HepG2 (cell line): ENCODE results near the gene ZNF322. TPM values are rescaled to one million over a fixed set of nuclear protein-coding genes. Genes with fewer than 3 reads are reported as not detected.

Experiments used
- FOXO4 ChIP-seq: sonication (generic); formaldehyde crosslinking; conservative IDR thresholded peaks from 2 replicates; pipeline ENCODE4 v1.8.1; 2023; ENCODE audit warnings: missing genetic modification reagents
- HMGXB4 ChIP-seq, 2 experiments: sonication (generic) in 1 of 2; formaldehyde crosslinking in 1 of 2; IDR thresholded peaks; 2 replicates each; pipeline versions ENCODE4 v1.4.0 to v1.6.1; 2018 to 2020; ENCODE audit warnings: missing genetic modification reagents in 2 of 2, borderline replicate concordance in 1 of 2, low read depth in 1 of 2, mild to moderate bottlenecking in 1 of 2, missing biosample characterization in 1 of 2
- HNRNPUL1 ChIP-seq: fragments of 200-400 bp; formaldehyde crosslinking; IDR thresholded peaks from 2 replicates; pipeline ENCODE4 v1.6.1; 2017; ENCODE audit warnings: low read depth, mild to moderate bottlenecking, low read length, moderate library complexity
- MNT ChIP-seq: fragments of 450-650 bp; IDR thresholded peaks from 2 replicates; pipeline ENCODE4 v1.6.1; 2016
- MTF2 ChIP-seq: sonication (generic); formaldehyde crosslinking; IDR thresholded peaks from 2 replicates; pipeline ENCODE4 v1.5.0; 2020; ENCODE audit warnings: missing genetic modification reagents, borderline replicate concordance
- NFE2L1 ChIP-seq: sonication (generic); formaldehyde crosslinking; IDR thresholded peaks from 2 replicates; pipeline ENCODE4 v1.4.0; 2020; ENCODE audit warnings: missing genetic modification reagents, mild to moderate bottlenecking, borderline replicate concordance
- NR1H2 ChIP-seq: sonication (generic); formaldehyde crosslinking; IDR thresholded peaks from 2 replicates; pipeline ENCODE4 v1.8.1; 2022; ENCODE audit warnings: low read depth, missing genetic modification reagents, borderline replicate concordance
- PRMT3 ChIP-seq: sonication (generic); formaldehyde crosslinking; IDR thresholded peaks from 2 replicates; pipeline ENCODE4 v1.8.1; 2022; ENCODE audit warnings: low read depth, mild to moderate bottlenecking, moderate library complexity, missing genetic modification reagents, borderline replicate concordance
- STAG1 ChIP-seq: sonication (generic); formaldehyde crosslinking; IDR thresholded peaks from 2 replicates; pipeline ENCODE4 v1.4.0; 2020; ENCODE audit warnings: missing genetic modification reagents
- ZFAT ChIP-seq: sonication (generic); formaldehyde crosslinking; conservative IDR thresholded peaks from 2 replicates; pipeline ENCODE4 v1.8.1; 2023; ENCODE audit warnings: missing genetic modification reagents, inconsistent platforms
- ZGPAT ChIP-seq: IDR thresholded peaks from 2 replicates; pipeline ENCODE4 v1.6.1; 2016; ENCODE audit warnings: mild to moderate bottlenecking
- ZNF136 ChIP-seq: sonication (generic); formaldehyde crosslinking; IDR thresholded peaks from 2 replicates; pipeline ENCODE4 v1.8.1; 2022; ENCODE audit warnings: low read depth, mild to moderate bottlenecking, moderate library complexity, missing genetic modification reagents
- ZNF18 ChIP-seq: sonication (generic); formaldehyde crosslinking; IDR thresholded peaks from 2 replicates; pipeline ENCODE4 v1.8.0; 2022; ENCODE audit warnings: mild to moderate bottlenecking, missing genetic modification reagents; ENCODE audit not compliant: insufficient replicate concordance
- ZNF24 ChIP-seq: fragments of 450-650 bp; IDR thresholded peaks from 2 replicates; pipeline ENCODE4 v1.6.1; 2017; ENCODE audit warnings: antibody characterized with exemption, mild to moderate bottlenecking
- ZNF800 ChIP-seq: sonication (generic); formaldehyde crosslinking; IDR thresholded peaks from 2 replicates; pipeline ENCODE4 v1.4.0; 2020; ENCODE audit warnings: missing genetic modification reagents
- ZSCAN30 ChIP-seq: sonication (generic); formaldehyde crosslinking; IDR thresholded peaks from 2 replicates; pipeline ENCODE4 v1.5.0; 2020; ENCODE audit warnings: mild to moderate bottlenecking, missing genetic modification reagents
- polyA plus RNA-seq, 8 experiments: library from polyadenylated mRNA; depleted of rRNA in 3 of 8; stranded (reverse) in 7 of 8; unstranded in 1 of 8; fragments of >200 nt; fragmentation: Illumina TruSeq in 4 of 8; extraction: Trizol in 4 of 8; gene quantifications; 2 replicates each; pipeline versions ENCODE4 v1.2.1 to v1.2.3, GENCODE V29; 2011 to 2016; ENCODE audit warnings: low read depth in 4 of 8, missing spikeins in 1 of 8, mixed read lengths in 1 of 8; ENCODE audit not compliant: insufficient read depth in 1 of 8
- total RNA-seq, 5 experiments: library from RNA; depleted of rRNA; stranded (reverse); fragments of >200 nt; fragmentation: Illumina TruSeq; extraction: Trizol; gene quantifications; 2 replicates each; pipeline ENCODE4 v1.2.3, GENCODE V29; 2016; ENCODE audit warnings: low read depth in 1 of 5

The ZNF322 gene
- total and polyA plus RNA-seq, 2 of the 13 experiments (the other 11 are each of a cell fraction or from before 2014, with no cell fraction given): 8.3 to 22.8 TPM

GRCh38 chr6:26596579-26597388 is 62.8 kb downstream of the ZNF322 start, which contains the start of gene ABT1 (continued):
- TF ChIP-seq ZNF18 (CRISPR knock-in tag) (peak; percentile 83), ZNF800 (CRISPR knock-in tag) (no peak; the same call in 1 of the 2 replicates), ZFAT (CRISPR knock-in tag) (no peak), NFE2L1 (peak; percentile 67; the same call in 1 of the 2 replicates), FOXO4 (CRISPR knock-in tag) (no peak), NR1H2 (CRISPR knock-in tag) (no peak), STAG1 (CRISPR knock-in tag) (no peak; the same call in 1 of the 2 replicates), ZNF136 (CRISPR knock-in tag) (0 out of 2 replicates have a peak, but pooled peaks have one; percentile 56), ZGPAT (CRISPR knock-in tag) (peak; percentile 98), HNRNPUL1 (no peak), ZSCAN30 (peak; percentile 66; the same call in 1 of the 2 replicates), PRMT3 (CRISPR knock-in tag) (no peak), HMGXB4 (CRISPR knock-in tag; IDR thresholded peaks at IDR 0.05; ENCODE audit: borderline replicate concordance in 1 of 2, low read depth in 1 of 2) (peak; percentile 99 to 100), ZNF24 (0 out of 2 replicates have a peak, but pooled peaks have one; percentile 22), MTF2 (CRISPR knock-in tag) (no peak), MNT (peak; percentile 88)
